Inferior parietal cortex (tissue), 1 donor: Measurements from ENCODE around the gene ATG101.

ENCODE experiments used
- DNase-seq: peaks from one replicate; pipeline ENCODE4 v3.0.0-alpha.2; 2016; ENCODE audit errors: extremely low spot score

Gene ATG101

GRCh38 chr12:52079576-52080402, 10.0 kb downstream of the ATG101 start, which contains the start of gene SMIM41:
Gene SMIM41, plus strand, starts transcription at chr12:52079704. Its CDS starts 76 bp downstream, at chr12:52079780.
- DNase-seq: no peak

- DNase-seq: no peak
Measured at GRCh38 chr12:52080403-52081251, 10.8 kb downstream of the ATG101 start.

GRCh38 chr12:52081263-52081733, 11.5 kb downstream of the ATG101 start:
- no peak for DNase-seq

GRCh38 chr12:52082026-52082668, 12.4 kb downstream of the ATG101 start:
- DNase-seq: no peak

- DNase-seq: no peak
Measured at GRCh38 chr12:52082669-52082987, 12.8 kb downstream of the ATG101 start.

GRCh38 chr12:52082988-52083637, 13.3 kb downstream of the ATG101 start:
- DNase-seq: peak; percentile 70

GRCh38 chr12:52083638-52083996, 13.8 kb downstream of the ATG101 start:
- DNase-seq: no peak

- no peak for DNase-seq
Measured at GRCh38 chr12:52084491-52085231, 14.9 kb downstream of the ATG101 start.

GRCh38 chr12:52085682-52086180, 16.0 kb downstream of the ATG101 start:
- DNase-seq: no peak

GRCh38 chr12:52086366-52086765, 16.6 kb downstream of the ATG101 start:
- no peak for DNase-seq

- DNase-seq: no peak
Measured at GRCh38 chr12:52086944-52087835, 17.4 kb downstream of the ATG101 start.

GRCh38 chr12:52087961-52088820, 18.4 kb downstream of the ATG101 start:
- no peak for DNase-seq

- DNase-seq: no peak
Measured at GRCh38 chr12:52089491-52089890, 19.7 kb downstream of the ATG101 start.

GRCh38 chr12:52090291-52090690, 20.5 kb downstream of the ATG101 start:
- DNase-seq: no peak

- no peak for DNase-seq
Measured at GRCh38 chr12:52091061-52091460, 21.3 kb downstream of the ATG101 start.

- DNase-seq: no peak
Measured at GRCh38 chr12:52091869-52092268, 22.1 kb downstream of the ATG101 start.

- DNase-seq: no peak
Measured at GRCh38 chr12:52093346-52093745, 23.6 kb downstream of the ATG101 start.

- DNase-seq: no peak
Measured at GRCh38 chr12:52096332-52097044, 26.7 kb downstream of the ATG101 start.
